ENCODE results near the gene PROK1.

GRCh38 chr1:110481968-110482623 lies 31.1 kb downstream of the PROK1 start:
- TF ChIP-seq CTCF (IDR thresholded peaks at IDR 0.05; ENCODE audit: low read depth, low read length) (no peak), MYC (IDR thresholded peaks at IDR 0.05; ENCODE audit: low read depth, low read length) (no peak)
